ENCODE results near the gene PDE4D.

The PDE4D gene

GRCh38 chr5:59268756-59269415 is 624.6 kb downstream of the PDE4D start:
- DNase-seq, result no peak

- DNase-seq, result no peak
Observed at GRCh38 chr5:59267033-59267432, 626.5 kb downstream of the PDE4D start.

- no peak for DNase-seq
Observed at GRCh38 chr5:59266410-59266809, 627.1 kb downstream of the PDE4D start.

GRCh38 chr5:59264639-59265245 is 628.8 kb downstream of the PDE4D start:
- DNase-seq, result no peak

GRCh38 chr5:59264013-59264412 is 629.5 kb downstream of the PDE4D start:
- DNase-seq, result no peak

- DNase-seq, result no peak
Observed at GRCh38 chr5:59261969-59262368, 631.6 kb downstream of the PDE4D start.

GRCh38 chr5:59260973-59261372 is 632.6 kb downstream of the PDE4D start:
- DNase-seq, result no peak

GRCh38 chr5:59260200-59260599 is 633.3 kb downstream of the PDE4D start:
- no peak for DNase-seq

- DNase-seq, result no peak
Observed at GRCh38 chr5:59259237-59259636, 634.3 kb downstream of the PDE4D start.

GRCh38 chr5:59257488-59258400 is 635.8 kb downstream of the PDE4D start:
- DNase-seq, result no peak

GRCh38 chr5:59256331-59256730 is 637.2 kb downstream of the PDE4D start:
- DNase-seq, result no peak

GRCh38 chr5:59254055-59254687 is 639.4 kb downstream of the PDE4D start:
- no peak for DNase-seq

- DNase-seq, result no peak
Observed at GRCh38 chr5:59253625-59254024, 639.9 kb downstream of the PDE4D start.

GRCh38 chr5:59251627-59252026 is 641.9 kb downstream of the PDE4D start:
- no peak for DNase-seq

- no peak for DNase-seq
Observed at GRCh38 chr5:59249726-59250125, 643.8 kb downstream of the PDE4D start.

GRCh38 chr5:59249160-59249559 is 644.4 kb downstream of the PDE4D start:
- no peak for DNase-seq

- no peak for DNase-seq
Observed at GRCh38 chr5:59246882-59247281, 646.6 kb downstream of the PDE4D start.

GRCh38 chr5:59246145-59246869 is 647.2 kb downstream of the PDE4D start:
- no peak for DNase-seq

- no peak for DNase-seq
Observed at GRCh38 chr5:59245198-59245597, 648.3 kb downstream of the PDE4D start.

GRCh38 chr5:59241552-59241951 is 652.0 kb downstream of the PDE4D start:
- no peak for DNase-seq

GRCh38 chr5:59241119-59241518 is 652.4 kb downstream of the PDE4D start:
- DNase-seq, result no peak

- DNase-seq, result no peak
Observed at GRCh38 chr5:59238126-59238902, 655.2 kb downstream of the PDE4D start.

Data from RPMI8226 (cell line).